Islet of Langerhans (tissue), 1 donor: ENCODE results near the gene GMDS.

Experiments used
- FAIRE-seq: peaks from one replicate; lab custom pipeline; 2011; peaks lifted over from hg19 to GRCh38; lab: Jason Lieb, UNC

The GMDS gene

DNA sequence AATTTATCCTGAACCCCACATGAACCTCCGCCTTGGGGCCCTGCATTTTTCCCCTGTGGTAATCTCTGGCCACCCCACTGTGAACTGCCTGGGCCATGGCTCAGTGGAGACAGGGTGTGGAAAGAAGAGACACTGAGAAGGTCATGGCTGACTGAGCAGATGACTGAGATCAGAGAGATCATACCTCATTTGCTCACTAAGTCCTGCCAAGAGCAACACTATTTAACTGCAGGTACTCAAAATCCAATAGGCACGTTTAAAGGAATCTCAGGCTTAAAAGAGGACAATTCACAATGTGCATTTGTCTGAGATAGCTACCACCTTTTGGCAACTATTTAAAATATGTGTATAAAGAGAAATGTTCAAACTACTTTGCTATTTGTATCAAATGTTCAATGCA lies 305.0 kb downstream of the GMDS start:
- no peak for FAIRE-seq

DNA sequence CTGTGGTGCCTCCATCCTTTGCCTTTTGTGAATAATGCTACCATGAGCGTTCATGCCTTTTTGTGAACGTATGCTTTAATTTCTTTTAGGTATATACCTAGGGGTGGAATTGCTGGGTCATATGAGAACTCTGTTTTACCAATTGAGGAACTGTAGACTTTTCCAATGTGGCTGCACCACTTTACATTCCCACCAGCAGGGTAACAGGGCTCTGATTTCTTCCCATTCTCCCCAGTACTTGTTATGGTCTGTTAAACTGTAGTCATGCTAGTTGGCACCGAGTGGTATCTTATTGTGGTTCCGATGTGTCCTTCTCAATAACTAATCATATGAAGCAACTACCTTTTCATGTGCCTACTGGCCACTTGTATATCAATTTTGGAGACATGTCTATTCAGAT lies 312.1 kb downstream of the GMDS start:
- no peak for FAIRE-seq

- no peak for FAIRE-seq
Observed at GRCh38 chr6:1931817-1932216, 313.6 kb downstream of the GMDS start.

DNA sequence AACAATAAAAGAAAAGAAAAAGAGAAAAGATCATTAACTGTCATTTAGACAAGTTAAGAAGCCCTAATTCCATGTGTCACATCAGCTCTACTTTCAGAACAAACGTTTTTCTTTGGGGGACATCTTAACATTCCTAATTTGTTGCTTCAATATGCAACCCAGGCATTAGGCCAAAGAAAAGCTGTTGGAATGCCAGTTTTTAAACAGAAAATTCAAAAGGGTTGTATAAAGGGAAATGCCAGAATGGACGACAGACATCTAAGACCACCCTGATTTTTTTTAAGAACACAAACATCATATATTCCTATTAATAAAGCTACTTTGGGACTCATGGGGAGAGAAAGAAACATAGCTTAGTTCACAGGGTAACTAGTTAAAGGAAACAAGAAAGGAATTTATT lies 315.0 kb downstream of the GMDS start:
- FAIRE-seq, result no peak

GRCh38 chr6:1929931-1930330 lies 315.5 kb downstream of the GMDS start:
- no peak for FAIRE-seq

DNA sequence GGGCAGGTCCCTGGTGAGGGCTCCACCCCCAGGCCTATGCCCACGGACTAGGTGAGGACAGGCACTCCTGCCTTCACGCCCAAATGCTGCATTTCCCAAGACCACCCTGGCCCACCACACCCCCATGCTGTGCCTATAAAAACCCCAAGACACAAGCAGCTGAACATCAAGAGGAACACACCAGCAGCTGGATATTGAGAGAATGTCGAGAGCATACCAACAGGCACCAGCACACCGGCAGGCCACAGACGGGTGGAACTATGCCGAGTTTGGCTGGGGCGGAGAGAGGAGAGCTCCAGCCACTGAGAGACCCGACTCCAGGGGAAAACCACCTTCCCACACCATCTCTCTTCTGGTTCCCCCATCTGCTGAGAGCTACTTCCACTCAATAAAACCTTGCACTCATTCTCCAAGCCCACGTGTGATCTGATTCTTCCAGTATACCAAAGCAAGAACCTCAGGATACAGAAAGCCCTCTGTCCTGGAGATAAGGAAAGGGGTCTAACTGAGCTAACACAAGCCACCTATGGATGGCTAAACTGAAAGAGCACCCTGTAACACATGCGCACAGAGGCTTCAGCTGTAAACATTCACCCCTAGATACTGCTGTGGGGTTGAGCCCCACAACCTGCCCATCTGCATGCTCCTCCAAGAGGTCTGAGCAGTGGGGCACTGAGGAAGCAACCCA lies 319.5 kb downstream of the GMDS start:
- no peak for FAIRE-seq

GRCh38 chr6:1923449-1923848 lies 322.0 kb downstream of the GMDS start:
- no peak for FAIRE-seq

DNA sequence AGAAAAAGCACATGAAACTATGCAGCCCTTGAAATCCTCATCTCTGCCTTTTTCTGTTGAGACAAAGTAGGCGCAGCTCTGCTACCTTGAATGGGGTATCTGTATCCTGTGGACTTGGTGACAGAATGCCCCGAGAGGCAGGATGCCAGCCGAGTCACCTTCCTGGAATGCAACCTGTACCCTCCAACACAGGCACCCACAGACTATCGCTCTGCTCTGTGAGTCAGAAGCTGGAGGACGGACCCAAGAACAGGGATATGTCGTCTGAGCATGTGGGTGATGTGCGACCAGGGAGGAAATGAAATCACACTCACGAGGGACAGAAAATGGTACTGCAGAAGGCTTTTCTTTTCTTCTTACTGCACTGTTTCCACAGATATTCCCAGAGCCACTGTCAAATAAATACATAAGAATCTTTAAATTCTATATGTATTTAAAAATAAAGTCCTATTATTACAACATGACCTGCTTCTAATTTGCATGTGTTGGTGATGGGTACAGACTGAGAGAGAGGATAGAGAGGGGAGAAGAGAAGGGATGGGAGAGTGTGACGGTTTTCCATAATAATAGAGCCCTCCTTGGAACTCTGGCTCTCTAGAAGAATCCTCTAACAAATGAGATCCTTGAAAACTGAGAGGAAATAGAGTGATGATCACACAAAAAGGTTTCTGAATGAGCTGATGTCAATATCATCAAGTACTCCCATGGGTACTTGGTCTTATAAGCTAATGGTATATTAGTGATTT lies 327.6 kb downstream of the GMDS start:
- no peak for FAIRE-seq

DNA sequence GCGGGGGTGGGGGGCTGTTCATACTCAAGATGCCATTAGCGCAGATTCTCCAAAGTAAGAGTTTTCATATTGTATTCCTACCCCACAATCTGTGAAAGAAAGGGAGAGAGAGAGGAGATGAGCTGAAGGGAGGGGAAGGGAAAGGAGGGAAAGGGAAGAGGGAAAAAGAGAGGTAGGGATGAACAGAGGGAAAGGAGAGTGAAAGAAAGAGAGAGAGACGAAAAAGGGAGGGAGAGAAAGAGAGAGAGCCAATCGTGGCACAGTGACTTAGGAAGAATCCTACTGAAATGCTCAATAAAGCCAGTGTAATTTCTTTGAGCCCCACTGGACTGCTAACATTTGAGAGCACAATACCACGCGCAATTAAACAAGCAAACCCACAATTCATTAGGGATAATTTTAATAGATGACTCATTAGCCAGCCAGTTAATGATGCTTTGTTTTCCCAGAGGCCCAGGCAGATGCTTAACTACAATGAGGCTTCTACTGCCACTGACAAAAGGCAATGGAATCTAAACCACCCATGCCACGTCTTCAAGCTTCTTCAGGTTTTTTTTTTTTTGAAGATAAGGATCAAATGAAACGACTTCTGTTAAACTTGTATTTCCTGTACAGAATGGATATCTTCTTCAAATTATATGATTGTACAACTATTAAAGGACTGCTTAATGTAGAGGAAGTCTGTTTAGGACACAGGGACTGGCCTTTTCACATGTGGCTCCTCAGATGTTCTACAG lies 328.9 kb downstream of the GMDS start:
- FAIRE-seq, result no peak

- FAIRE-seq, result no peak
Observed at GRCh38 chr6:1915226-1915625, 330.2 kb downstream of the GMDS start.

DNA sequence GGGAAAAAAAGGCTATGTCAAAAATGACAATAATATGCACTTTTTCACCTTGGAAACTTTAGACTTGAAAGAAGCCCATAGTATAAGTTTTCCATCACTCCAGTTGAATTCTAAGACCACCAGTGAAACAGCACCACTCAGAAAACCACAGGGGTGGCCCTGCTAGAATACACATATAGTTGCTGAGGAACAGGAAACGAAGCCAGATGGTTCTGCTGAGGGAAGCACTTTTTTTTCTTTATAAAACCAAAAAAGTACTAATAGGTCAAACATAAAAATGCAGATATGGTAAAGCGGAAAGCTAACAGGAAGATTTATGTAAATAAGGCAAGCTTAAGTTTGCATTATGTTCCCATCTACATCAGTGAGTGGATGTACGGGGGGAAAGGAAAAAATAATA lies 331.8 kb downstream of the GMDS start:
- FAIRE-seq, result no peak

- no peak for FAIRE-seq
Observed at GRCh38 chr6:1912731-1913130, 332.7 kb downstream of the GMDS start.

DNA sequence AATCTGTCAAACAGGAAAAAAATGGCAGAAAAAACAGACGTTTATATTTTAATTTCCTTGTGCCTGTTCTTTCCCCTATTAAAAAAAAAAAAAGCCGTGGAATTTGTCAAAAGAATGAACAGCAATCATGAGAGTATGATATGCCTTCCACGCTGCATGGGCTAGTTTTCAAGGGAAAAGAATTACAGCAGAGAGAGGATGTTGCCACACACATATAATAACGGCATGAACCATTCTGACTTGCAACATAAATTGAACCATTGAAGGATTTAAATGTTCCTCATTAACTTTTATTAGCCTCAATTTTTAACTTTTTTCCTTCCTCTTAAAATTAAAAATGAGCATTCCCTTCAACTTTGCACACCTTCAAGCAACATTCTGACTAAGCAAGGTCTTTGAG lies 333.9 kb downstream of the GMDS start:
- no peak for FAIRE-seq

GRCh38 chr6:1910621-1911407 lies 334.6 kb downstream of the GMDS start:
- no peak for FAIRE-seq

GRCh38 chr6:1908784-1909183 lies 336.6 kb downstream of the GMDS start:
- no peak for FAIRE-seq

DNA sequence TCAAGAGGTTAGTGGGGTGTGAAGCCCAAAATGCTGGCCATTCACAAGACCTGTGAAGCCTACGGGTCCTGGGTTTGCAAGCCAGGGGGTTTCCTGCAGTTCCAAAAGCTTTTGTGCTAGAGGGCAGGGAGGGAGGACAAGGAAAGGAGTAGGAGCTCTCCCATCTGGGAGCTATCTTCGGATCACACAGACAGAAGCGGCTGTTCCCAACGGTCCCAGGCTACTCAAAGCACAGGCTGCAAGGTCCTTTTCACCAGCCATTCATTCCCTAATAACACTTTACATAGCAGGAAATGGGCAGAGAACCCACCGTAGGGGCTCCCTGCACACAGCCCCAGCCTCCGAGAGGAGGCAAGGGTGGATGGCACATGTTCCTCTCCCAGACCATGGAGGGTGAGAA lies 338.8 kb downstream of the GMDS start:
- no peak for FAIRE-seq

- no peak for FAIRE-seq
Observed at GRCh38 chr6:1906014-1906413, 339.4 kb downstream of the GMDS start.

DNA sequence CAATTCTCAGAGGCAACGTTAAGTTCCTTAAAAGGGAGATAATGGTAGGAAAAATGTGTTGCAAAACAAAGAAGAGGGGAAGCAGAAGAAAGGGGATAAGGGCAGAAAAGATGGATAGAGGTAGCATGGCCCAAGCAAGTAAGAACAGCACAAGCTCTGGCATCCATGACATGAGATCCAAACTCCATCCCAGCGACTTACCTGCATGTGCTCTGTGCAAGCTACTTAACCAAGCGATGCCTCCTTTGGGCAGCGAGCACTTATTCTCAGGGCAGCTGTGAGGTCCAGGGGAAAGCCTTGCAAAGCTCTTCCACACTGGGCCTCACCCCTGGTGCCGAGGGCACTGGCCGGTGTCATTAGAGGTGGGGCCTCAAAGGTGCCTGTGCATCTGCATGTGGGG lies 340.5 kb downstream of the GMDS start:
- no peak for FAIRE-seq

- FAIRE-seq, result no peak
Observed at GRCh38 chr6:1904466-1904799, 341.0 kb downstream of the GMDS start.

- no peak for FAIRE-seq
Observed at GRCh38 chr6:1903780-1904465, 341.5 kb downstream of the GMDS start.

GRCh38 chr6:1901556-1901955 lies 343.8 kb downstream of the GMDS start:
- FAIRE-seq, result no peak

DNA sequence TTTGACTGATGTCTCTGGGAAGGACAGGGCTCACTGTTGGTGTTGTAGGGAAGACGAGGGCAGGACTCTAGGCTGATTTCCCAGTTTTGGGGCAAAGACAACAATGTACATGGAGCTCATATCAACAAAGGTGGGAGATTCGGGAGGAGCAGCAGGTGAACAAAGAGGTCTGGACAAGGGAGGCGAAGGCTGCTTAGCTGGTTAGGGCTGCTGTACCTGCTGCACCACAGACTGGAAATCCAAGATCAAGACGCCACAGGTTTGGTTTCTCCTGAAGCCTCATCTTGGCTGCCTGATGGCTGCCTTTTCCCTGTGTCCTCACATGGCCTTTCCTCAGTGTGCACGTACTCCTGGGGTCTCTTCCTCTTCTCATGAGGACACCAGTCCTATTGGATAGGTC lies 348.5 kb downstream of the GMDS start:
- FAIRE-seq, result no peak
